ENCODE measurements around the gene PDHB.

PDHB gene

DNA sequence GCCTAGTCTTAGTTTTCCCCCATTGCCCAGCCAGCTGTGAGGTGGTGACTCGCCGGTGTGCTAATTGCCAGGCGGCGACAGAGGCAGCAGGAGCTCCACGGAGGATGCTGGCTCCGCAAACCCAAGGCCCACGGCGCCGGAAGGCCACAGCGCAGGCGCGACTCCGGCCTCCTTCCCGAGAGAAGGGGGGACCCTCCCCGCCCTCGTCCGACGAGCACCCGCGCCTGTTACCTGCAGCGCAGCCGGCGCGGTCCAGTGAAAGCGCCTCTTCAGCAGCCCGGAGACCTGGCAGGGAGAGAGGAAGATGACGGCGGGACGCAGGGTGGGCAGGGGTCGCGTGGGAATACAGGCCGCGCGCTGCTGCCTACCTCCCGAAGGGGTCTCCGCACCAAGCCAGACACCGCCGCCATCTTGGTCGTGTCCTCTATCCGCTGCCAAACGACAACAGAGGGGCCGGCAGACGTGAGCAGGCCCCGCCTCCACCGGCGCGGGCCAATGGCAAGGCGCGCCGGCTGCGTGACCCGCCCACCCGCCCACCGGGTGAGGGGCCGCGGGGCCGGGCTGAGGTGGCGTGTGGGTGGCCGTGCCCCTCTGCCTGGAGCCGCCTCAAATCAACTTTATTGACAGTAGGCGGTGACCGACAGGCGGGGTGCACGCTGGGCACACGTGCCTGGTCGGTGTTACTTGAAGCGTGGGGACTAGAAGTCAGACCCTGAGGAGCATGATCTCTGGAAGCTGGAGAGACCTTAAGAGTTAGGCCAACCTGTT lies at the start of gene PDHB:
PDHB (minus strand) TSS at position 433 of the 768 bp plus-strand sequence; CDS start at position 410, 23 bp downstream.
- TF ChIP-seq, protein P1, sequence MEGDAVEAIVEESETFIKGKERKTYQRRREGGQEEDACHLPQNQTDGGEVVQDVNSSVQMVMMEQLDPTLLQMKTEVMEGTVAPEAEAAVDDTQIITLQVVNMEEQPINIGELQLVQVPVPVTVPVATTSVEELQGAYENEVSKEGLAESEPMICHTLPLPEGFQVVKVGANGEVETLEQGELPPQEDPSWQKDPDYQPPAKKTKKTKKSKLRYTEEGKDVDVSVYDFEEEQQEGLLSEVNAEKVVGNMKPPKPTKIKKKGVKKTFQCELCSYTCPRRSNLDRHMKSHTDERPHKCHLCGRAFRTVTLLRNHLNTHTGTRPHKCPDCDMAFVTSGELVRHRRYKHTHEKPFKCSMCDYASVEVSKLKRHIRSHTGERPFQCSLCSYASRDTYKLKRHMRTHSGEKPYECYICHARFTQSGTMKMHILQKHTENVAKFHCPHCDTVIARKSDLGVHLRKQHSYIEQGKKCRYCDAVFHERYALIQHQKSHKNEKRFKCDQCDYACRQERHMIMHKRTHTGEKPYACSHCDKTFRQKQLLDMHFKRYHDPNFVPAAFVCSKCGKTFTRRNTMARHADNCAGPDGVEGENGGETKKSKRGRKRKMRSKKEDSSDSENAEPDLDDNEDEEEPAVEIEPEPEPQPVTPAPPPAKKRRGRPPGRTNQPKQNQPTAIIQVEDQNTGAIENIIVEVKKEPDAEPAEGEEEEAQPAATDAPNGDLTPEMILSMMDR (IDR thresholded peaks at IDR 0.05), result no peak

DNA sequence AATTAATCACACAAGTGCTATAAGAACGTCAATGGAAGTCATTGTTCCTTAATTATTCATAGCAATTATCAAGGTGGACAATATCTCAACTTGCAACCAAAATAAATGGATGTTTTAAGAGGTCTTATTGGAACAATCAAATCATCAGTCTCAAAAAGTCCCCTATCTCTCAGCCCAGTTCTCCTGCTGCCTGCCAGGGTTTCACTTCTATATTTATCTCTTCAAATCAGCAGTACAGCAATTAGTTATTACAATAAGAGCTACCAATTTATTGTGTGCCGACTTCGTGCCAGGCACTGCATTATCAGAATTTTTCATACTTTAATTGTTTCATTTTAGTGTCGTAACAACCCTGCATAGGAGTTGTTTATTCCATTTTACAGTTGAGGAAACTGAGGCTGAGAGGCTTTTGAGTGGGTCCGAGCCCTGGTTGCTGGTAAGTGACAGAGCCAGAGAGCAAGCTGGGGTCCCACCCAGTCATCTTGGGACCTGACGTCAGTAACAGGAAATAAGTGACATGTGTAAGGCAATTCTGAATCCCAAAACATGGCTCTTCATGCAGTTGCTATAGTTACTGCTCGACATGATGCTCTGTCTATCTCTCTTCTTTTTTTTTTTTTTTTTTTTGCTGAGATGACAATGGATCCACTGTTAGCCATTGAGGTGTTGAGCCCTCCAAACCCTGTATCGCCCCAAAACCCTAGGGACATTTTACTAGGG lies 49.4 kb upstream of the PDHB start:
- TF ChIP-seq, protein P1 (IDR thresholded peaks at IDR 0.05), result no peak

DNA sequence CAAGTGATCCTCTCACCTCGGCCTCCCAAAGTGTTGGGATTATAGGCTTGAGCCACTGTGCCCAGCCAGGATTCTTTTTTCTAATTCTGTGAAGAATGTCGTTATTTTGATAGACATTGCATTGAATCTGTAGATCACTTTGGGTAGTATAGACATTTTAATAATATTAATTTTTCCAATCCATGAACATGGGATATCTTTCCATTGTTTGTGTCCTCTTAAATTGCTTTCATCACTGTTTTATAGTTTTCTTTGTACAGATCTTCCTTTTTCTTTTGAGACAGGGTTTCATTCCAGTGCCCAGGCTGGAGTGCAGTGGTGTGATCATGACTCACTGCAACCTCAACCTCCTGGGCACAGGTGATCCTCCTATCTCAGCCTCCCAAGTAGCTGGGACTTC lies 46.7 kb upstream of the PDHB start:
- TF ChIP-seq, protein P1 (IDR thresholded peaks at IDR 0.05), result no peak

DNA sequence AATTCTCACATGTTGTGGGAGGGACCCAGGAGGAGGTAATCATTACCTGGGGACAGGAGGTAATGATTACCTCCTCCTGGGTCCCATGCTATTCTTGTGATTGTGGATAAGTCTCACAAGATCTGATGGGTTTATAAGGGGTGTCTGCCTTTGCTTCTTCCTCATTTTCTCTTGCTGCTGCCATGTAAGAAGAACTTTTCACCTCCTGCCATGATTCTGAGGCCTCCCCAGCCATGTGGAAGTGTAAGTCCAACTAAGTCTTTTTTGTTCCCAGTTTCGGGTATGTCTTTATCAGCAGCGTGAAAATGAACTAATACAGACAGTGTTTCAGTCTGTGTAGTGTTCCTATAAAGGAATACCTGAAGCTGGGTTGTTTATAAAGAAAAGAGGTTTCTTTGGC lies 45.1 kb upstream of the PDHB start:
- TF ChIP-seq, protein P1 (IDR thresholded peaks at IDR 0.05), result no peak

DNA sequence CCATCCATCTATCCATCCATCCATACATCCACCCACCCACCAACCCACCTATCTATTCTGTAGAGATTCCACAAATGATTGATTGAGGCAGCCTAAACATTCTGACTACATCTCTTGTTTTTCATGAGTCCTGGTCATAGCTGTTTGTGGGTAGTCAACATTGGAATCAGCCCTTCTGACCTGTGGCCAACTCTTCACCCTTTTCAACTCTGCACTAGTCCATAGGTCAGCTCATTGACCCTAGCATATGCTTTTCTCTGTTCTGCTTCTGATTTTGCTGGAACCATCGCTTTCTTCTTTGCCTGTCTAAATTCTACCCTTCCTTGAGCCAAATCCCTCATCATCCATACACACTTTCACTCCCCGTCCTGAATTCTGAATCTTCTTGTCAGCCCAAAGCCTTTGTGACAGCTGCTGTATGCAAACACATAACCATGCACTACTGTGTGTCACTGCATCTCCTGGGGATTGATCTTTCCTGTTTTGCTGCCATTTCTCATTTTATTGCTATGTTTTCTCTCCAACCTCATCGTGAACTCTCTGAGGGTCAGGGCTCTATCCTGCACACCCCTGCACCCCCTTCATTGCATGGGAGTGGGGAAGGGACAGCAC lies 41.4 kb upstream of the PDHB start:
- TF ChIP-seq, protein P1 (IDR thresholded peaks at IDR 0.05), result no peak

DNA sequence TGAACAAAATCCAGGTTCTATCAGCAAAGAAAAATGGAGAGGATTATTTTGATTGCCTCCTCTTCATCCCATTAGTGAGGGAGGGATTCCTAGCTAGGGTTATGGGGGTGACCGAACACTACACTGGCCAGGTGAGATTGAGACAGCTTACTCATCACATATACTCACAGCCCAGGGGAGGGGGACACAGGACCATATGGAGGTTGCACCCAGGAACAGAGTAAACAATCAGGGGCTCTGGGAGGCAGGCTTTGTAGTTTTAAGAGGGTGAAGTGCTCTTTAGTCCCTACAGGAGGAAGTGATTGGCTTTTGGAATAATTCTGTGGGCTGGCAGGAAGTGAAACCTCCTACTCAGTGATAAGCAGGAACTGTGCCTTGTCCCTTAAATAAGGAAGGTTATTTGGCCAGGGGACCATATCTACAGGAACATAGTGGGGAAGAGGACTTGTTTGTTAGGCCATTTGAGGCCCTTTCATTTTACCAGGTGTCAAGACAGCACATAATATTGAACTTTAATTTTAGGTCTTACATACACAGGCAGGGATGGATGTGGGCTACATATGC lies 40.8 kb upstream of the PDHB start:
- TF ChIP-seq, protein P1 (IDR thresholded peaks at IDR 0.05), result no peak

DNA sequence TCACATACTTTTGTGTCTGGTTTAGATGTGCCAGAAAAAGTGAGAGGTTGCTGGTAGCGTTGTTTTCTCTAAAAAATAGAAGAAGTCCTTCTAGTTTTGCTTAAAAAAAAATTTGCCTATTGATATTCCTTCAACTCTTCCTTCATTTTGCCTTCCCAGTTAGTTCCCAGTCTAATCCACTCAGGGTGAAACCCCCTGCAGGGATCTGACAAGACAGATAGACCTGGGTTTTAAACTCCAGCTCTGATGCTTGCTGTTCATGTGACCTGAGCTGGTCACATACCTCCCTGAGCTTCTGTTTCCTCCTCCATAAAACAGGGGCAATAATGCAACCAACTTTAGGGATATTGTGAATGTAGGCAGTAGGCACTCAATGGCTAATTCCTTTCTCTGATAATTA lies 39.6 kb upstream of the PDHB start:
- TF ChIP-seq, protein P1 (IDR thresholded peaks at IDR 0.05), result no peak

Measured in LNCAP (cell line).